ENCODE results near the gene ZNF135. TPM values are rescaled to one million over a fixed set of nuclear protein-coding genes. Genes with fewer than 3 reads are reported as not detected.

ZNF135 gene
- total RNA-seq, 6 experiments from 2014 or later = 0.12 to 0.71 (median 0.32) TPM

GRCh38 chr19:58024661-58025060, 34.4 kb upstream of the ZNF135 start:
- H3K4me3 ChIP-seq = no peak overlapping the region
- intact Hi-C loops (cut with DNase I) = loop anchor here in 1 of 2 donors (5.0 kb wide), 1 partner anchor 133 kb away; no protein-coding TSS in a partner anchor
- peak in 1 of 3 donors; percentile 11 for DNase-seq
- no peaks in the 10 kb centered on the region for H3K36me3 ChIP-seq
- no peaks in the 10 kb centered on the region for H3K4me1 ChIP-seq
- no peaks in the 10 kb centered on the region for H3K27me3 ChIP-seq
- no peak for ATAC-seq
- TF ChIP-seq POLR2A (IDR thresholded peaks at IDR 0.05) (no peak), CTCF (IDR thresholded peaks at IDR 0.05) (no peak)
- WGBS (ENCODE audit: insufficient coverage, low coverage, low lambda C conversion rate, missing lambda C conversion rate) = 67% methylated on average over 6 of the region's 12 CpGs
- H3K27ac ChIP-seq = no peak overlapping the region
- H3K9me3 ChIP-seq = no peaks in the 10 kb centered on the region

GRCh38 chr19:58033741-58034476, 25.2 kb upstream of the ZNF135 start, which contains the start of gene ZSCAN1:
Gene ZSCAN1 (plus strand): TSS chr19:58034025. CDS start chr19:58037837, 3,812 bp downstream.
- peak within 1 kb of the TSS in 2 of 3 donors; percentile 2 to 31 for H3K4me3 ChIP-seq
- intact Hi-C loops (cut with DNase I) = no loop called here
- H3K9me3 ChIP-seq = no peaks in the 10 kb centered on the region
- no peak for TF ChIP-seq CTCF (IDR thresholded peaks at IDR 0.05)
- DNase-seq = peak; percentile 73 to 84 (median 79)
- 19% methylated on average over 22 of the region's 101 CpGs for WGBS (ENCODE audit: insufficient coverage, low coverage, low lambda C conversion rate, missing lambda C conversion rate)
- no peaks in the 10 kb centered on the region for H3K27me3 ChIP-seq
- ATAC-seq = peak; percentile 85 to 98 (median 92)
- no peak within 1 kb of the TSS for H3K27ac ChIP-seq
- H3K36me3 ChIP-seq = no peaks in the 10 kb centered on the region
- no peaks in the 10 kb centered on the region for H3K4me1 ChIP-seq

GRCh38 chr19:58034477-58034793, 24.6 kb upstream of the ZNF135 start:
- H3K4me3 ChIP-seq = peak overlapping the region in 1 of 3 donors; percentile 31
- TF ChIP-seq POLR2A (IDR thresholded peaks at IDR 0.05) (no peak), CTCF (IDR thresholded peaks at IDR 0.05) (no peak)
- intact Hi-C loops (cut with DNase I) = no loop called here
- no peaks in the 10 kb centered on the region for H3K27me3 ChIP-seq
- no peaks in the 10 kb centered on the region for H3K36me3 ChIP-seq
- no peaks in the 10 kb centered on the region for H3K4me1 ChIP-seq
- ATAC-seq = no peak
- no peak for DNase-seq
- H3K9me3 ChIP-seq = no peaks in the 10 kb centered on the region
- no peak overlapping the region for H3K27ac ChIP-seq
- WGBS (ENCODE audit: insufficient coverage, low coverage, low lambda C conversion rate, missing lambda C conversion rate) = 15% methylated on average over 16 of the region's 20 CpGs

- Histone ChIP-seq H3K9me3 (no peaks in the 10 kb centered on the region), H3K27ac (no peak overlapping the region), H3K27me3 (no peaks in the 10 kb centered on the region), H3K4me3 (no peak overlapping the region), H3K4me1 (no peaks in the 10 kb centered on the region), H3K36me3 (no peaks in the 10 kb centered on the region)
- no peak for TF ChIP-seq POLR2A (IDR thresholded peaks at IDR 0.05)
- TF ChIP-seq CTCF (IDR thresholded peaks at IDR 0.05) = no peak
- intact Hi-C loops (cut with DNase I) = no loop called here
- ATAC-seq (no peak), DNase-seq (no peak)
- 64% methylated on average over 8 of the region's 8 CpGs for WGBS (ENCODE audit: insufficient coverage, low coverage, low lambda C conversion rate, missing lambda C conversion rate)
Measured at GRCh38 chr19:58035863-58036262, 23.2 kb upstream of the ZNF135 start.

Measured in right lobe of liver (tissue), 6 donors.